ENCODE results near the gene METTL9. TPM values are rescaled to one million over a fixed set of nuclear protein-coding genes. Genes with fewer than 3 reads are reported as not detected.
"Not testable (repeated sequence)": the region's sequence is repeated elsewhere in the genome, so short reads cannot be mapped to it uniquely, and the experiment has no call there.

The METTL9 gene
- total and polyA plus RNA-seq, 12 donors, result 35.7 to 398 (median 212) TPM

DNA sequence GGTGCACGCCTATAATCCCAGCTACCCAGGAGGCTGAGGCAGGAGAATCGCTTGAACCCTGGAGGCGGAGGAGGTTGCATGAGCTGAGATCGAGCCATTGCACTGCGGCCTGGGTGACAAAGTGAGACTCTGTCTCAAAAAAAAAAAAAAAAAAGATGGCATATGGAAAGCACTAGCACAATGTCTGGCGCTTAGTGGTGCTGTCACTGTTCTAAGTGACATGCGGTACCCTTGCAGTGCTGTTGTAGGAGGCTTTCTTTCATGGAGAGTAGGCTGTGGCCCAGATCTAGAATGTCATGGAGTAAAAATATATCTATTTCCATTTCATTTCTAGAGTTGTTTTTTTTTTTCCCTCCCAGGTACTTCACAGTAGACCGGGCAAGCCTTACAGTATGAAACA, 14.6 kb upstream of the METTL9 start:
- Histone ChIP-seq H3K9me3 (replicated peaks in 1 of 3) (no peaks in the 10 kb centered on the region), H3K27ac (no peak overlapping the region), H3K4me3 (no peak overlapping the region), H3K27me3 (no peaks in the 10 kb centered on the region), H3K4me1 (replicated peaks in 1 of 2) (peaks cover 6 to 12% of the 10 kb centered on the region in 2 donors), H3K36me3 (replicated peaks in 1 of 2) (no peaks in the 10 kb centered on the region)
- 95 to 98% (median 97%) methylated on average over 6 to 8 of the region's 8 CpGs for WGBS, 4 donors
- intact Hi-C loops (cut with DNase I), result loop anchor here in 1 of 2 donors (5.0 kb wide), 2 partner anchors 57 to 122 kb away; no protein-coding TSS in a partner anchor
- TF ChIP-seq CTCF (IDR thresholded peaks at IDR 0.05), result no peak
- no peak for TF ChIP-seq POLR2A (IDR thresholded peaks at IDR 0.05)
- no peak for DNase-seq

- WGBS, 4 donors, result 91 to 97% (median 95%) methylated on average over 5 of the region's 5 CpGs
- H3K27me3 ChIP-seq; H3K9me3 ChIP-seq (replicated peaks in 1 of 3); DNase-seq; H3K36me3 ChIP-seq (replicated peaks in 1 of 2); H3K4me3 ChIP-seq; intact Hi-C loops (cut with DNase I): not testable (repeated sequence)
- Histone ChIP-seq H3K27ac (peak overlapping the region in 1 of 5 donors; percentile 22), H3K4me1 (replicated peaks in 1 of 2) (peaks cover 24 to 37% of the 10 kb centered on the region in 2 donors)
Observed at GRCh38 chr16:21588593-21588992, 10.8 kb upstream of the METTL9 start.

- H3K4me3 ChIP-seq, result no peak overlapping the region
- no peaks in the 10 kb centered on the region for H3K36me3 ChIP-seq (replicated peaks in 1 of 2)
- TF ChIP-seq POLR2A (IDR thresholded peaks at IDR 0.05) (no peak), CTCF (IDR thresholded peaks at IDR 0.05) (no peak)
- DNase-seq, result no peak
- intact Hi-C loops (cut with DNase I), result no loop called here
- no peaks in the 10 kb centered on the region for H3K9me3 ChIP-seq (replicated peaks in 1 of 3)
- no peaks in the 10 kb centered on the region for H3K27me3 ChIP-seq
- WGBS, 4 donors, result 84 to 92% (median 87%) methylated on average over 4 of the region's 4 CpGs
- H3K4me1 ChIP-seq (replicated peaks in 1 of 2), result peaks cover 24 to 37% of the 10 kb centered on the region in 2 donors
- H3K27ac ChIP-seq, result peak overlapping the region in 3 of 5 donors; percentile 41 to 62 (median 53)
Observed at GRCh38 chr16:21589551-21589950, 9.8 kb upstream of the METTL9 start.

DNA sequence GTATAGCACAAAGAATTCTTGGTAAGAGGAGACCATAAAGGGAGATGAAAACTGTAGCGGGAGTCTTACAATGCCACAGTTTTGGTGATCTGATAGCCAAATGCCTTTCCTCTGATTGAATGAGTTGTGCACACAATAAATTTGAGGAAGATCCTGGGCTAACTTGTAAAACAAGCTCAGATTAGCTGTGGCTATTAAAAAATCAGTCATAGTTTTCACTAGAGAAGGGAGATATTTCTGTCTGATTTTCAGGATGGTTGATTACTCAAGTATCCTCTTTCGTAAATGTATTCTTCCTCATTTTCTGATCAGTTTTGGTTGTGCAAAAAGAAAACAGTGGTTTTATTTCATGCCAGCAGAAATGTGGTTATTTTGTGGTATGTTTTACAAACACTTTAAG, 9.1 kb upstream of the METTL9 start:
- DNase-seq, result no peak
- 25 to 37% (median 33%) methylated on average over 2 of the region's 2 CpGs for WGBS, 4 donors
- intact Hi-C loops (cut with DNase I), result loop anchor here in 1 of 2 donors (5.0 kb wide), 1 partner anchor 122 kb away; no protein-coding TSS in a partner anchor
- Histone ChIP-seq H3K4me3 (no peak overlapping the region), H3K27ac (peak overlapping the region in 4 of 5 donors; percentile 51 to 62 (median 53)), H3K9me3 (replicated peaks in 1 of 3) (no peaks in the 10 kb centered on the region), H3K36me3 (replicated peaks in 1 of 2) (no peaks in the 10 kb centered on the region), H3K4me1 (replicated peaks in 1 of 2) (peaks cover 24 to 37% of the 10 kb centered on the region in 2 donors), H3K27me3 (no peaks in the 10 kb centered on the region)
- no peak for TF ChIP-seq CTCF (IDR thresholded peaks at IDR 0.05)
- no peak for TF ChIP-seq POLR2A (IDR thresholded peaks at IDR 0.05)

DNA sequence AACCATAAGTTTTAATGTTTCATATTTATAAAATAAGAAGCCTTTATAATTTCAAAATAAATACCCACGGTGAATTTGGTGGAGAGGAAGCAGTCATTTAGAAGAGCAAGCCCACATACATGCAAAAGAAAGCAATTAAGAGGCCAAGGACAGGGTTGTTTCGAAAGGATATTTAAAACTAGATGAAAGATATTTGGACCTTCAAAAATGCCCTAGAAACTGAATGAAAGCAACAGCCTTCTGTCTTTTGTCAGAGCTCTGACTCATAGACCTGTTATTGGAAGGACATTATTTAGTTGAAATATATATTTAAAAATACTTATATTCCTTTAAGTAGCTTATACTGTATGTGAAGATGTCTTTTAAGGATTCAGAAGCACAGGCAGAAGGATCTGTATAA, 8.6 kb upstream of the METTL9 start:
- intact Hi-C loops (cut with DNase I), result loop anchor here in 1 of 2 donors (5.0 kb wide), 1 partner anchor 122 kb away; no protein-coding TSS in a partner anchor
- no peak for DNase-seq
- H3K36me3 ChIP-seq (replicated peaks in 1 of 2), result no peaks in the 10 kb centered on the region
- no peak overlapping the region for H3K4me3 ChIP-seq
- peaks cover 24 to 37% of the 10 kb centered on the region in 2 donors for H3K4me1 ChIP-seq (replicated peaks in 1 of 2)
- 24 to 39% (median 31%) methylated on average over 2 of the region's 2 CpGs for WGBS, 4 donors
- H3K27me3 ChIP-seq, result no peaks in the 10 kb centered on the region
- H3K9me3 ChIP-seq (replicated peaks in 1 of 3), result no peaks in the 10 kb centered on the region
- TF ChIP-seq POLR2A (IDR thresholded peaks at IDR 0.05) (no peak), CTCF (IDR thresholded peaks at IDR 0.05) (no peak)
- peak overlapping the region; percentile 37 to 62 (median 51) for H3K27ac ChIP-seq
